ENCODE data around the gene UBN2. TPM values are rescaled to one million over a fixed set of nuclear protein-coding genes. Genes with fewer than 3 reads are reported as not detected.
"Not testable (repeated sequence)": the region's sequence is repeated elsewhere in the genome, so short reads cannot be mapped to it uniquely, and the experiment has no call there.

UBN2 gene
- total RNA-seq, 2 donors from 2014 or later: 13.4 to 18.8 TPM

DNA sequence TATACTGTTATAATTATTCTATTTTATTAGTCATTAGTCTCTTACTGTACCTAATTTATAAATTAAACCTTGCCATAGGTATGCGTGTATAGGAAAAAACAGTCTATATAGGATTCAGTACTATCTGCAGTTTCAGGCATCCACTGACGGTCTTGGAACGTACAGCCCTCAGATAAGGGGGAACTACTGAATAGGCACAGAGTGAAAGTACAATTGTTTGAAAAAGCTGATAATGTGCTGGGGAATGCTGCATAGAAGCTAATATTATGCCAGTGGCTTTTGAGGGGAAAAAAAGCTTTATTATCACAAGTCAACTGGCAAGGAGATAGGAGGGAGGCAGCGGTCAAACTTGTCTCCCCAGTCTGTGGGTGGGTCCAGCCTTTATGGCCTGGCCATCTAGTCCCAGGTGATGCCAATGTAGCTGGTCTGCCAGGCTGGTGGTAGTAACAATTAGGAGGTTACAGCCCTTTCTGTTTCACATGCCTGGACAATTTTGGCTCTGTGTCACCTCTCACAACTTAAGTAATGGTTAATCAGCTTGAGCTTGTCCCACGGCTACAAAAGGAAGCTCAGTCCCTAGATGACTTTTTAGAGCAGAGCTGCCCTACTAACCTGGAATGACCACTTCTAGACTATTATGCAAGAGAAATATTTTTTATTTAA lies 101.8 kb downstream of the UBN2 start:
- H3K27ac ChIP-seq: no peak overlapping the region
- no peaks in the 10 kb centered on the region for H3K27me3 ChIP-seq (replicated peaks; ENCODE audit: insufficient read depth)
- TF ChIP-seq, protein P1, sequence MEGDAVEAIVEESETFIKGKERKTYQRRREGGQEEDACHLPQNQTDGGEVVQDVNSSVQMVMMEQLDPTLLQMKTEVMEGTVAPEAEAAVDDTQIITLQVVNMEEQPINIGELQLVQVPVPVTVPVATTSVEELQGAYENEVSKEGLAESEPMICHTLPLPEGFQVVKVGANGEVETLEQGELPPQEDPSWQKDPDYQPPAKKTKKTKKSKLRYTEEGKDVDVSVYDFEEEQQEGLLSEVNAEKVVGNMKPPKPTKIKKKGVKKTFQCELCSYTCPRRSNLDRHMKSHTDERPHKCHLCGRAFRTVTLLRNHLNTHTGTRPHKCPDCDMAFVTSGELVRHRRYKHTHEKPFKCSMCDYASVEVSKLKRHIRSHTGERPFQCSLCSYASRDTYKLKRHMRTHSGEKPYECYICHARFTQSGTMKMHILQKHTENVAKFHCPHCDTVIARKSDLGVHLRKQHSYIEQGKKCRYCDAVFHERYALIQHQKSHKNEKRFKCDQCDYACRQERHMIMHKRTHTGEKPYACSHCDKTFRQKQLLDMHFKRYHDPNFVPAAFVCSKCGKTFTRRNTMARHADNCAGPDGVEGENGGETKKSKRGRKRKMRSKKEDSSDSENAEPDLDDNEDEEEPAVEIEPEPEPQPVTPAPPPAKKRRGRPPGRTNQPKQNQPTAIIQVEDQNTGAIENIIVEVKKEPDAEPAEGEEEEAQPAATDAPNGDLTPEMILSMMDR (IDR thresholded peaks at IDR 0.05): no peak
- no peak overlapping the region for H3K4me3 ChIP-seq
- H3K4me1 ChIP-seq (ENCODE audit: control insufficient read depth in 1 of 2, low read depth in 2 of 2): no peaks in the 10 kb centered on the region
- DNase-seq (ENCODE audit: low spot score) (no peak), ATAC-seq (ENCODE audit: insufficient number of reproducible peaks, low FRiP score, low read depth) (no peak)
- H3K9me3 ChIP-seq: no peaks in the 10 kb centered on the region
- no peaks in the 10 kb centered on the region for H3K36me3 ChIP-seq

DNA sequence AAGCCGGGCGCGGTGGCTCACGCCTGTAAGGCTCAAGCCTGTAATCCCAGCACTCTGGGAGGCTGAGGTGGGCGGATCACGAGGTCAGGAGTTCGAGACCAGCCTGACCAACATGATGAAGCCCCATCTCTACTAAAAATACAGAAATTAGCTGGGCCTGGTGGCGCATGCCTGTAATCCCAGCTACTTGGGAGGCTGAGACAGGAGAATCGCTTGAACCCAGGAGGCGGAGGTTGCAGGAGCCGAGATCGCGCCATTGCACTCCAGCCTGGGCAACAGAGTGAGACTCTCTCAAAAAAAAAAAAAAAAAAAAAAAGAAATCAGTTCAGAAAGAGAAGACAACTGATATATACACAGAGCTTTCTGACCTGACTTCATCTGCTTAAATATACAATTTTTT lies 102.4 kb downstream of the UBN2 start:
- not testable (repeated sequence) for H3K9me3 ChIP-seq; H3K4me1 ChIP-seq (ENCODE audit: control insufficient read depth in 1 of 2, low read depth in 2 of 2); ATAC-seq (ENCODE audit: insufficient number of reproducible peaks, low FRiP score, low read depth)

DNA sequence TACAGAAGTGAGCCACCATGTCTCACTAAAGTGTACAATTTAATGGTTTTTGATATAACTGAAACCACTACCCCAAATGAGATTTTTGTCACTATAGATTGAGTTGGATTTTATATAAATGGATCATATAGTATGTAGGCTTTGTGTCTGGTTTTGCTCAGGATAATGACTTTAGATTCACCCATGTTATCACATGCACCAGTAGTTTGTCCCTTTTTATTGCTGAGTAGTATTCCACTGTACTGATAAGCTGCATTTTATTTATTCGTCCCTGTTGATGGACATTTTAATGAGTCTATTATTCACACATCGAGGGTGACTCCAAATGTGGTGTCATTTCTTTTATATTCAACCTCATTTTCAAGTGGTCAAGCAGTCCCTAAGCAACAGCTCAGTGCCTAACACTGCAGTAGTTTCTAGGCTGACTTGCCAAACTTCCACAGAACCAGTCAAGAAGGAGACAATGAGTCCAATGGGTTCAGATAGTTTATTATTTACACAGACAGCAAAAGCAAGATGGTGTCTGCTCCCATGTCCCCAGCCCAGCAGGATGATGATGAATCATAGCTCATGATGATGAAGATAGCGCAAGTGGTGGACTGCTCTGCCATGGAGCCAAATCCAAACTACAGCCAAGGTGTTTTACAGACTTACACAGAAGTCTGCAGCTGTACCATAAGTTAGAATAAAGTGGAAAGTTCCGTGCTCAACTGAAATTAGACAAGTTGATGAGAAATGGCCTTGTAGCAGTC lies 103.5 kb downstream of the UBN2 start:
- no peaks in the 10 kb centered on the region for H3K27me3 ChIP-seq (replicated peaks; ENCODE audit: insufficient read depth)
- H3K4me3 ChIP-seq: no peak overlapping the region
- no peaks in the 10 kb centered on the region for H3K36me3 ChIP-seq
- H3K9me3 ChIP-seq: no peaks in the 10 kb centered on the region
- ATAC-seq (ENCODE audit: insufficient number of reproducible peaks, low FRiP score, low read depth) (no peak), DNase-seq (ENCODE audit: low spot score) (no peak)
- no peak overlapping the region for H3K27ac ChIP-seq
- TF ChIP-seq, protein P1 (IDR thresholded peaks at IDR 0.05): no peak
- H3K4me1 ChIP-seq (ENCODE audit: control insufficient read depth in 1 of 2, low read depth in 2 of 2): no peaks in the 10 kb centered on the region

More for the DNA sequence above, 102.4 kb downstream of the UBN2 start:
- H3K27ac ChIP-seq; DNase-seq (ENCODE audit: low spot score); H3K27me3 ChIP-seq (replicated peaks; ENCODE audit: insufficient read depth); H3K4me3 ChIP-seq; H3K36me3 ChIP-seq: not testable (repeated sequence)

DNA sequence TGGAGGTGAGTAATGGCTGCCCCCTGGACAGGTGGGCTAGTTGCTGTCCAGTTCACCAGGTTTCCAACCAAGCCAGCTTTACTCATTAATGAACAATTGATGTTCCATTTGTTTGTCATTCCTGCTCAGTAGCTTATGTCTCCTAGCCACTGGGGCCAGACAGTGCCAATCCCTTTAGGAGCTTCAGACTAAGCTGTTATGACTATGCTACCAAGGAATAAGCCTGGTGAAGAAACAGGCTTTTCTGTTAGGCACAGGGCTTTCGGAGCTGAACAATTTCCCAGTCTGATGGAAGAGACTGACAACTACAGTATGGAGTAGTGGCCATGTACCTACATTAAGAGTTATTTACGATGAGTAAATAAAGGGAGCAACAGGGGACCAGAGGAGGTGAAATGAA lies 108.0 kb downstream of the UBN2 start:
- H3K27ac ChIP-seq: no peak overlapping the region
- H3K27me3 ChIP-seq (replicated peaks; ENCODE audit: insufficient read depth): no peaks in the 10 kb centered on the region
- peaks cover 6 to 14% of the 10 kb centered on the region in 2 donors for H3K4me1 ChIP-seq (ENCODE audit: control insufficient read depth in 1 of 2, low read depth in 2 of 2)
- ATAC-seq (ENCODE audit: insufficient number of reproducible peaks, low FRiP score, low read depth) (no peak), DNase-seq (ENCODE audit: low spot score) (no peak)
- TF ChIP-seq, protein P1 (IDR thresholded peaks at IDR 0.05): no peak
- H3K4me3 ChIP-seq: no peak overlapping the region
- no peaks in the 10 kb centered on the region for H3K9me3 ChIP-seq
- H3K36me3 ChIP-seq: no peaks in the 10 kb centered on the region

DNA sequence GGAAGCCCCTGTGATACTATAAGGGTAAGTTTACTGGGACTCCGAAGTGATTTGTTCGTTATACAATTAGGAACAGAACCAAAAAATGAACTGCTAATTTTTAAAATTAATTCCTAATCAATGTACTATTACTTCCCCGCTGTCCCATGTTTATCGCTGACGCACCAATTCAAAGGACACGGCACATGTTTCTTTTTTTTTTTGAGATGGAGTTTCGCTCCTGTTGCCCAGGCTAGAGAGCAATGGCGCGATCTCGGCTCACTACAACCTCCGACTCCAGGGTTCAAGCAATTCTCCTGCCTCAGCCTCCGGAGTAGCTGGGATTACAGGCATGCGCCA lies 108.6 kb downstream of the UBN2 start:
- Histone ChIP-seq H3K27ac (peak overlapping the region; percentile 97 to 100), H3K4me3 (peak overlapping the region; percentile 83), H3K27me3 (replicated peaks; ENCODE audit: insufficient read depth) (no peaks in the 10 kb centered on the region), H3K4me1 (ENCODE audit: control insufficient read depth in 1 of 2, low read depth in 2 of 2) (peaks cover 6 to 14% of the 10 kb centered on the region in 2 donors), H3K36me3 (no peaks in the 10 kb centered on the region), H3K9me3 (no peaks in the 10 kb centered on the region)
- TF ChIP-seq, protein P1 (IDR thresholded peaks at IDR 0.05): no peak
- DNase-seq (ENCODE audit: low spot score) (no peak), ATAC-seq (ENCODE audit: insufficient number of reproducible peaks, low FRiP score, low read depth) (no peak)

Data from thoracic aorta (tissue), 2 donors.